A549 (cell line): ENCODE measurements around the gene PIP5K1B.

Source experiments
- EP300 ChIP-seq, 2 experiments: fragments of >200 bp; sonication (Bioruptor Twin); formaldehyde crosslinking; IDR thresholded peaks; 2 replicates in 1 of 2; 3 replicates in 1 of 2; pipeline ENCODE4 v1.6.1; 2016 to 2017
- MAX ChIP-seq: IDR thresholded peaks from 2 replicates; pipeline ENCODE4 v1.6.1; 2012

GRCh38 chr9:68794898-68795297, 89.9 kb downstream of the PIP5K1B start:
- TF ChIP-seq MAX (no peak), EP300 (IDR thresholded peaks at IDR 0.05) (no peak)
